Uterus (tissue), 4 donors: ENCODE results near the gene BLACAT1. TPM values are rescaled to one million over a fixed set of nuclear protein-coding genes. Genes with fewer than 3 reads are reported as not detected.
A peak's percentile ranks its signal among the peaks of the same experiment; 100 is the strongest.

Source experiments
- DNase-seq, 2 donors: peaks; one replicate each; pipeline ENCODE4 v3.0.0-alpha.2; 2019 to 2020
- H3K27ac ChIP-seq, 2 donors: fragments of 200-600 bp; sonication (generic); 1 replicate in 1 of 2; 2 replicates in 1 of 2; pipeline ENCODE4 v1.5.1; 2016 to 2018
- H3K27me3 ChIP-seq, 2 donors: fragments of 200-600 bp; sonication (generic); one replicate each; pipeline ENCODE4 v1.5.1; 2018 to 2019; ENCODE audit warnings: control low read depth in 1 of 2
- H3K36me3 ChIP-seq, 2 donors: fragments of 200-600 bp; sonication (generic); one replicate each; pipeline ENCODE4 v1.5.1; 2019; ENCODE audit warnings: control low read depth in 1 of 2
- H3K4me1 ChIP-seq, 2 donors: fragments of 200-600 bp; sonication (generic); one replicate each; pipeline ENCODE4 v1.5.1; 2018 to 2019; ENCODE audit warnings: control low read depth in 1 of 2
- H3K4me3 ChIP-seq, 2 donors: fragments of 200-600 bp; sonication (generic); 1 replicate in 1 of 2; 2 replicates in 1 of 2; pipeline ENCODE4 v1.5.1; 2018 to 2019; ENCODE audit warnings: mild to moderate bottlenecking in 1 of 2
- H3K9me3 ChIP-seq, 2 donors: fragments of 200-600 bp; sonication (generic); one replicate each; pipeline ENCODE4 v1.5.1; 2019; ENCODE audit warnings: control low read depth in 1 of 2
- CTCF ChIP-seq, 4 experiments: fragments of 200-600 bp in 2 of 4; fragments of 450-650 bp in 2 of 4; sonication (generic) in 2 of 4; IDR thresholded peaks; one replicate each; pipeline ENCODE4 v1.5.1; 2016 to 2019; ENCODE audit warnings: antibody characterized with exemption in 4 of 4, mild to moderate bottlenecking in 2 of 4, moderate library complexity in 1 of 4
- POLR2A ChIP-seq, 2 donors: fragments of 450-650 bp; IDR thresholded peaks; one replicate each; pipeline ENCODE4 v1.6.1; 2016; ENCODE audit warnings: antibody characterized with exemption in 2 of 2, mild to moderate bottlenecking in 1 of 2, moderate library complexity in 1 of 2
- intact Hi-C: fragments of 100-400 bp; cut with DNase I; formaldehyde crosslinking; loops from one replicate; pipeline ENCODE4 v1.15.1; 2023; ENCODE audit warnings: low total_unique reads
- total RNA-seq, 4 donors: library from RNA; depleted of rRNA in 3 of 4; stranded (reverse); fragments of >200 nt in 3 of 4; gene quantifications; one replicate each; pipeline versions ENCODE4 v1.1.0 to v1.2.4, GENCODE V29; 2014 to 2023
- donor health status: DM: yes; HTN: yes; CAD: no.

Gene BLACAT1
- total RNA-seq, 4 donors from 2014 or later, result 0.52 to 1.0 TPM; not detected in 2

DNA sequence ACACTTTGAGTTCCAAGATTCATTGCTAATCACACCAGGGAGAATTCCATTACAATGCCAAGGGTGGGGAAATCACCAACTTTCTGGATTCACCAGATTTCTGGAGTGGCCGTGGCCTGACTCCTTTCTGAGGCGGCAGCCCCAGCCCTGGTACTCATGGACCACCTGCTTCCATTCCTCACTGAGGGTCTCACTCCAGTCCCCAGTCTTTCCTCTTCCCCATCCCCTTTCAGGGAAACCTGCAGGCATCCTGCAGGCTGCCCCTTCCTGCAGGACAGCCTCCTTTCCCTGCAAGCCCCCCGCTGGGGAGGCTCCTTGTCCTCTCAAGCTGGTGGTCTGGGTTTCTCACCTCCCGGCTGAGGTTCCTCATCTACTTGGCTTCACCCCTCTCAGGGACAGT, 35.9 kb upstream of the BLACAT1 start:
- peaks cover 0 to 16% of the 10 kb centered on the region in 2 donors for H3K4me1 ChIP-seq
- intact Hi-C loops, result no loop called here
- no peak overlapping the region for H3K4me3 ChIP-seq
- TF ChIP-seq CTCF (IDR thresholded peaks at IDR 0.05), result no peak
- no peak for TF ChIP-seq POLR2A (IDR thresholded peaks at IDR 0.05)
- H3K27ac ChIP-seq, result no peak overlapping the region
- no peaks in the 10 kb centered on the region for H3K36me3 ChIP-seq
- no peaks in the 10 kb centered on the region for H3K27me3 ChIP-seq
- H3K9me3 ChIP-seq, result no peaks in the 10 kb centered on the region
- no peak for DNase-seq

- Histone ChIP-seq H3K36me3 (no peaks in the 10 kb centered on the region), H3K9me3 (no peaks in the 10 kb centered on the region), H3K4me3 (no peak overlapping the region), H3K4me1 (peaks cover 0 to 8% of the 10 kb centered on the region in 2 donors), H3K27me3 (no peaks in the 10 kb centered on the region), H3K27ac (no peak overlapping the region)
- intact Hi-C loops, result loop anchor here (5.0 to 10.0 kb wide), 2 partner anchors 34 to 143 kb away; no protein-coding TSS in a partner anchor
- DNase-seq, result peak; percentile 48 to 53
- TF ChIP-seq CTCF (IDR thresholded peaks at IDR 0.05) (peak; percentile 71 to 89 (median 79)), POLR2A (IDR thresholded peaks at IDR 0.05) (no peak)
These were observed 32.4 kb upstream of the BLACAT1 start for GRCh38 chr1:205488074-205488723.

DNA sequence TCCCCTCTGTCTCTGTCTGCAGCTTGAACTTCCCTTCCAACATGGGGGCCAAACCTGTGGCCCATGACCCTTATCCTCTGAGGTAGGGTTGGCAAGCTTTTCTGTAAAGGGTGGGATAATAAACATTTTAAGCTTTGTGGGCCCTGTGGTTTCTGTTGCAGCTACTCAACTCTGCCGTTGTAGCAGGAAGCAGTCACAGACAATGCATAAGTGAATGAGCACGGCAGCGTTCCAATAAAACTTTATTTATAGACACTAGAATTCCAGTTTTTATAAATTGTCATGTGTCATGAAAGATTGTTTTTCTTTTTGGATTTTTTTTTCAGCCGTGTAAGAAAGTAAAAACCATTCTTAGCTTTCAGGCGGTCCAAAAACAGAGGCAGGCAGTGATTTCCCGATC, 30.4 kb upstream of the BLACAT1 start:
- Histone ChIP-seq H3K9me3 (no peaks in the 10 kb centered on the region), H3K27me3 (no peaks in the 10 kb centered on the region), H3K27ac (no peak overlapping the region), H3K4me3 (no peak overlapping the region), H3K4me1 (no peaks in the 10 kb centered on the region), H3K36me3 (no peaks in the 10 kb centered on the region)
- DNase-seq, result no peak
- TF ChIP-seq POLR2A (IDR thresholded peaks at IDR 0.05) (no peak), CTCF (IDR thresholded peaks at IDR 0.05) (no peak)
- intact Hi-C loops, result loop anchor here (5.0 to 10.0 kb wide), 2 partner anchors 36 to 141 kb away; no protein-coding TSS in a partner anchor

DNA sequence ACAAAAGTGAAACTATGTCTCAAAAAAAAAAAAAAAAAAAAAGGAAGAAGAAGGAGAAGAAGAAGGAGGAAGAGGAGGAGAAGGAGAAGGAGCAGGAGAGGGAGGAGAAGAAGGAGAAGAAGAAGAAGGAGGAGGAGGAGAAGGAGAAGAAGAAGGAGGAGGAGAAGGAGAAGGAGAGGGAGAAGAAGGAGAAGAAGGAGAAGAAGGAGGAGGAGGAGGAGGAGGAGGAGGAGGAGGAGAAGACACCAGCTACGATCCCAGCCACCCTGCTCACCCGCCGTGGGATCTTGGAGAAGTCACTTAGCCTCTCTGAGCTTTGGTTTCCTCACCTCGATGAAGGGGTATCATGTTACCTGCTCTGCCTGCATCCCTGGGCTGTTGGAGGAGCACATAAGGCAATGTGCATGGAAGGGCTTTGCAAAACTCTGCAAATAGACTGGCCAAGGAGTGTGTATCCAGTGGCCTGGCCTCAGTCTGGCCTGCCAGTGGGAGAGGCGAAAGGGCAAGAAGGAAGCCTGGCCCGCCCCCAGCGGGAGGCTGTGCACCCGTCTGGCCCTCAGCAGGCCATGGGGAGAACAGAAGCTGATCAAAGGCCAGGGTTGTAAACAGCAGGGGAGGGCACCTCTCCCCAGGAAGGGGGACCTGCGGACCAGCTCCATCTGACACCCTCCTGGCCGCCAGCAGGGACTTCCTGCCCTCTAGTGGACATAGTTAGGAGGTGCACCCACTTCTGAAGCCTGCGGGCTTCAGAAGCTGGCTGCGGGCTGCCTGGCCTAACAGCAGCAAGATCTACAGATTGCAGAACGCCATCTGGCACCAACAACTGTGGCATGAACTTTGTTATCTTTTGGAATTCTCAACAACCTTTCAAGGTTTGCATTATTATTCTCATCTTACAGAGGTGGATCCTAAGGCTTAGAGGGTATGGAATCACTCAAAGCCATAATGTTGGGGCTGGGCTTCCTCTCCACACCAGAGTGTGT, 29.4 kb upstream of the BLACAT1 start:
- H3K4me1 ChIP-seq, result no peaks in the 10 kb centered on the region
- no peaks in the 10 kb centered on the region for H3K9me3 ChIP-seq
- intact Hi-C loops, result loop anchor here (5.0 to 10.0 kb wide), 2 partner anchors 37 to 140 kb away; no protein-coding TSS in a partner anchor
- no peaks in the 10 kb centered on the region for H3K36me3 ChIP-seq
- H3K4me3 ChIP-seq, result no peak overlapping the region
- TF ChIP-seq CTCF (IDR thresholded peaks at IDR 0.05) (peak; percentile 85 to 96 (median 90)), POLR2A (IDR thresholded peaks at IDR 0.05) (no peak)
- H3K27me3 ChIP-seq, result no peaks in the 10 kb centered on the region
- DNase-seq, result peak; percentile 48 to 65
- H3K27ac ChIP-seq, result no peak overlapping the region
